IMR-90 (cell line): ENCODE data around the gene GATA5. TPM values are rescaled to one million over a fixed set of nuclear protein-coding genes. Genes with fewer than 3 reads are reported as not detected.

Source experiments
- ATAC-seq: fragments of 200-7000 bp; cut with Tn5 transposase; 2 replicates; pipeline ENCODE4 v1.9.1; 2020; ENCODE audit warnings: low read depth, mild to moderate bottlenecking, moderate library complexity
- BruUV-seq: library from RNA; stranded (reverse); fragments of 400-500 nt; replicated peaks from 2 replicates; lab custom pipeline; 2021; lab: Mats Ljungman, UMichigan
- CTCF ChIA-PET: fragments of 300-600 bp; formaldehyde crosslinking; extraction: SDS; loops from one replicate; lab custom pipeline; 2021; ENCODE audit warnings: antibody characterized with exemption; lab: Yijun Ruan, JAX
- POLR2A ChIA-PET: fragments of 300-600 bp; sonication (Branson Sonifier 250); formaldehyde crosslinking; loops from one replicate; lab custom pipeline; 2022; ENCODE audit warnings: antibody characterized with exemption; ENCODE audit not compliant: unreplicated experiment; lab: Charles Lee
- DNase-seq: peaks from one replicate; pipeline ENCODE4 v3.0.0; 2013
- H2AFZ ChIP-seq: replicated peaks from 2 replicates; pipeline ENCODE3; 2013; ENCODE audit warnings: low read length, mild to moderate bottlenecking; ENCODE audit not compliant: poor library complexity
- H2AK5ac ChIP-seq: 2 replicates; pipeline ENCODE4 v1.6.1; 2013; ENCODE audit warnings: low read depth, low read length, inconsistent platforms
- H2AK9ac ChIP-seq: replicated peaks from 2 replicates; pipeline ENCODE3; 2013; ENCODE audit warnings: mild to moderate bottlenecking, low read depth, low read length, moderate library complexity; ENCODE audit not compliant: poor library complexity
- H2BK120ac ChIP-seq: 2 replicates; pipeline ENCODE4 v1.6.1; 2013; ENCODE audit warnings: low read depth, low read length, inconsistent platforms
- H2BK15ac ChIP-seq: 3 replicates; pipeline ENCODE4 v1.6.1; 2013; ENCODE audit warnings: low read depth, low read length, inconsistent platforms
- H2BK20ac ChIP-seq: 2 replicates; pipeline ENCODE4 v1.6.1; 2013; ENCODE audit warnings: low read depth, mild to moderate bottlenecking, inconsistent platforms, low read length, moderate library complexity
- H2BK5ac ChIP-seq: 2 replicates; pipeline ENCODE4 v1.6.1; 2013; ENCODE audit warnings: mild to moderate bottlenecking, low read depth, low read length, inconsistent platforms; ENCODE audit not compliant: poor library complexity, severe bottlenecking
- H3K14ac ChIP-seq: replicated peaks from 2 replicates; pipeline ENCODE4 v1.6.1; 2013; ENCODE audit warnings: low read depth, low read length, inconsistent platforms
- H3K18ac ChIP-seq: 2 replicates; pipeline ENCODE4 v1.6.1; 2013; ENCODE audit warnings: low read depth, low read length, control low read depth
- H3K23ac ChIP-seq: 2 replicates; pipeline ENCODE4 v1.6.1; 2013; ENCODE audit warnings: low read depth, low read length, inconsistent platforms
- H3K27ac ChIP-seq: 2 replicates; pipeline ENCODE4 v1.5.1; 2013; ENCODE audit warnings: mild to moderate bottlenecking, control low read depth, low read length; ENCODE audit not compliant: insufficient read depth
- H3K27me3 ChIP-seq: 2 replicates; pipeline ENCODE4 v1.6.1; 2013; ENCODE audit warnings: low read length; ENCODE audit not compliant: control insufficient read depth, insufficient read depth
- H3K36me3 ChIP-seq: 2 replicates; pipeline ENCODE4 v1.6.1; 2013; ENCODE audit warnings: low read length, mixed read lengths; ENCODE audit not compliant: control insufficient read depth, insufficient read depth
- H3K4ac ChIP-seq: 2 replicates; pipeline ENCODE4 v1.6.1; 2013; ENCODE audit warnings: low read depth, low read length, inconsistent platforms
- H3K4me1 ChIP-seq: 2 replicates; pipeline ENCODE4 v1.6.1; 2013; ENCODE audit warnings: low read length, mixed read lengths; ENCODE audit not compliant: control insufficient read depth, insufficient read depth
- H3K4me2 ChIP-seq: 2 replicates; pipeline ENCODE4 v1.6.1; 2013; ENCODE audit warnings: low read depth, mild to moderate bottlenecking, control low read depth, low read length, moderate library complexity
- H3K4me3 ChIP-seq: 2 replicates; pipeline ENCODE4 v1.5.1; 2013; ENCODE audit warnings: low read depth, mild to moderate bottlenecking, control low read depth, low read length, moderate library complexity; ENCODE audit not compliant: insufficient read depth
- H3K56ac ChIP-seq: 2 replicates; pipeline ENCODE4 v1.6.1; 2013; ENCODE audit warnings: low read length, inconsistent platforms; ENCODE audit not compliant: insufficient read depth; ENCODE audit errors: extremely low read depth
- H3K79me1 ChIP-seq, 2 experiments: 2 replicates each; pipeline ENCODE4 v1.6.1; 2013; ENCODE audit warnings: low read length in 2 of 2, inconsistent platforms in 1 of 2, low read depth in 1 of 2
- H3K9ac ChIP-seq: 2 replicates; pipeline ENCODE4 v1.6.1; 2013; ENCODE audit warnings: low read depth, low read length, control low read depth
- H3K9me1 ChIP-seq: 2 replicates; pipeline ENCODE4 v1.6.1; 2013; ENCODE audit warnings: low read length, inconsistent platforms; ENCODE audit not compliant: insufficient read depth
- H3K9me3 ChIP-seq: 2 replicates; pipeline ENCODE4 v1.6.1; 2013; ENCODE audit warnings: low read length; ENCODE audit not compliant: control insufficient read depth, insufficient read depth
- H4K20me1 ChIP-seq: 2 replicates; pipeline ENCODE4 v1.6.1; 2013; ENCODE audit warnings: low read length, inconsistent platforms; ENCODE audit not compliant: insufficient read depth
- H4K5ac ChIP-seq: 2 replicates; pipeline ENCODE4 v1.6.1; 2013; ENCODE audit warnings: mild to moderate bottlenecking, low read depth, low read length, control low read depth
- H4K8ac ChIP-seq, 2 experiments: 2 replicates each; pipeline ENCODE4 v1.6.1; 2013; ENCODE audit warnings: low read depth in 2 of 2, low read length in 2 of 2, control low read depth in 1 of 2, inconsistent platforms in 1 of 2
- H4K91ac ChIP-seq: 2 replicates; pipeline ENCODE4 v1.6.1; 2013; ENCODE audit warnings: low read depth, low read length, inconsistent platforms; ENCODE audit not compliant: insufficient read depth
- BHLHE40 ChIP-seq: fragments of 150-350 bp; IDR thresholded peaks from 2 replicates; pipeline ENCODE4 v1.6.1; 2016; ENCODE audit warnings: mild to moderate bottlenecking, low read depth, low read length
- CHD1 ChIP-seq: IDR thresholded peaks from 2 replicates; pipeline ENCODE4 v1.6.1; 2012; ENCODE audit warnings: low read depth, low read length, improper control_type of control experiment
- CTCF ChIP-seq: conservative IDR thresholded peaks from 2 replicates; pipeline ENCODE4 v1.5.1; 2012; ENCODE audit warnings: mild to moderate bottlenecking, low read depth, low read length, improper control_type of control experiment
- MAZ ChIP-seq: IDR thresholded peaks from 2 replicates; pipeline ENCODE4 v1.6.1; 2012; ENCODE audit warnings: low read depth, mild to moderate bottlenecking, low read length, improper control_type of control experiment, moderate library complexity, borderline replicate concordance
- WGBS, 2 experiments: methylation state at CpG; one replicate each; pipeline versions ENCODE4 v1.1.5 to v1.1.7; 2013; ENCODE audit warnings: missing lambda C conversion rate in 2 of 2; ENCODE audit not compliant: insufficient read length in 1 of 2; ENCODE audit errors: extremely low coverage in 2 of 2; 5-methylcytosine and 5-hydroxymethylcytosine counted together
- dilution Hi-C: fragments of 300-500 bp; cut with HindIII; formaldehyde crosslinking; loops from one replicate; pipeline ENCODE4 v1.14.3; 2018; ENCODE audit warnings: low sequenced_read_pairs; ENCODE audit not compliant: unreplicated experiment
- in situ Hi-C: fragments of 300-500 bp; cut with MboI; formaldehyde crosslinking; loops from 3 replicates; pipeline ENCODE4 v1.14.3; 2019; ENCODE audit warnings: low sequenced_read_pairs, inconsistent platforms, mixed read lengths
- intact Hi-C: fragments of 100-400 bp; cut with micrococcal nuclease; formaldehyde crosslinking; loops from 2 replicates; pipeline ENCODE4 v1.10.0; 2022
- polyA plus RNA-seq, 3 experiments: library from polyadenylated mRNA; depleted of rRNA; stranded (reverse); fragments of >200 nt; gene quantifications; 2 replicates each; pipeline ENCODE4 v1.2.3, GENCODE V29; 2012; ENCODE audit warnings: low replicate concordance in 1 of 3
- total RNA-seq: library from RNA; depleted of rRNA; stranded (reverse); fragments of >200 nt; gene quantifications from 2 replicates; pipeline ENCODE4 v1.2.3, GENCODE V29; 2012
- TF ChIP-seq, protein P1 (sequence below): fragments of 150-350 bp; IDR thresholded peaks from 2 replicates; pipeline ENCODE4 v1.6.1; 2017; ENCODE audit warnings: mild to moderate bottlenecking, antibody characterized with exemption, low read length, low read depth

The GATA5 gene
- total and polyA plus RNA-seq, 2 of the 4 experiments (the other 2 are of a cell fraction), result not detected

DNA sequence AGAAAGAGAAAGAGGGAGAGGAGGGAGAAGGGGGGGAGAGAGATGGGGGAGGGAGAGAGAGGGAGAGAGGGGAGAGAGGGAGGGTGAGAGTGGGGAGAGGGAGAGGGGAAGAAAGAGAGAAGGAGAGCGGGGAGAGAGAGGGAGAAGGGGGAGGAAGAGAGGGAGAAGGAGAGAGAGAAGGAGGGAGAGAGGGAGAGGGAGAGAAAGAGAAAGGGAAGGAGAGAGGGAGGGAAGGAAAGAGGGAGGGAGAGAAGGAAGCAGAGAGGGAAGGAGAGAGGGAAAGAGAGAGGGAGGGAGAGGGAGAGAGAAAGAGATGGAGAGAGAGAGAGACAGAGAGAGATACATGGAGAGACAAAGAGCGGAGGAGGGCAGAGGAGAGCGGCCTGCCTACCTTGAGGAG, 23.8 kb downstream of the GATA5 start:
- WGBS, 2 experiments, result 85 to 100% methylated on average over 1 of the region's 3 CpGs
- Histone ChIP-seq H3K4me3 (no peak overlapping the region), H3K9me3 (no peaks in the 10 kb centered on the region), H3K56ac (no peak overlapping the region), H2BK5ac (no peak overlapping the region), H4K20me1 (no peaks in the 10 kb centered on the region), H3K27me3 (peaks cover 52% of the 10 kb centered on the region), H3K9ac (no peak overlapping the region), H4K5ac (no peak overlapping the region), H3K4me1 (no peaks in the 10 kb centered on the region), H2BK120ac (no peak overlapping the region), H3K36me3 (no peaks in the 10 kb centered on the region), H3K4me2 (no peak overlapping the region), H2AK9ac (no peak overlapping the region), H4K8ac (no peak overlapping the region), H2BK20ac (no peak overlapping the region), H3K27ac (no peak overlapping the region), H4K91ac (no peak overlapping the region), H3K9me1 (no peaks in the 10 kb centered on the region), H3K4ac (no peak overlapping the region), H2AK5ac (no peak overlapping the region), H3K79me1 (no peaks in the 10 kb centered on the region), H2BK15ac (no peak overlapping the region), H2AFZ (no peak overlapping the region), H3K23ac (no peak overlapping the region), H3K18ac (no peak overlapping the region), H3K14ac (no peak overlapping the region)
- DNase-seq, result no peak
- in situ Hi-C loops, result no loop called here
- dilution Hi-C loops, result no loop called here
- ATAC-seq, result no peak
- ChIA-PET CTCF (no interaction called here), POLR2A (no interaction called here)
- intact Hi-C loops, result no loop called here
- no TSS peak for BruUV-seq
- TF ChIP-seq MAZ, result no peak
- TF ChIP-seq CHD1, result no peak
- no peak for TF ChIP-seq BHLHE40
- TF ChIP-seq, protein P1, sequence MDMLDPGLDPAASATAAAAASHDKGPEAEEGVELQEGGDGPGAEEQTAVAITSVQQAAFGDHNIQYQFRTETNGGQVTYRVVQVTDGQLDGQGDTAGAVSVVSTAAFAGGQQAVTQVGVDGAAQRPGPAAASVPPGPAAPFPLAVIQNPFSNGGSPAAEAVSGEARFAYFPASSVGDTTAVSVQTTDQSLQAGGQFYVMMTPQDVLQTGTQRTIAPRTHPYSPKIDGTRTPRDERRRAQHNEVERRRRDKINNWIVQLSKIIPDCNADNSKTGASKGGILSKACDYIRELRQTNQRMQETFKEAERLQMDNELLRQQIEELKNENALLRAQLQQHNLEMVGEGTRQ, result no peak
- TF ChIP-seq CTCF, result no peak
